Chondrocyte (in vitro differentiated cells): ENCODE results near the gene MACROD2. TPM values are rescaled to one million over a fixed set of nuclear protein-coding genes. Genes with fewer than 3 reads are reported as not detected.

Experiments
- DNase-seq: peaks from one replicate; pipeline ENCODE4 v3.0.0; 2021; ENCODE audit warnings: mixed read lengths, low spot score
- H3K27ac Mint-ChIP-seq: one replicate; pipeline ENCODE4 v1.8.0; 2021; ENCODE audit warnings: mild to moderate bottlenecking, moderate library complexity, mixed read lengths; ENCODE audit not compliant: unreplicated experiment
- H3K27me3 Mint-ChIP-seq: 2 replicates; pipeline ENCODE4 v1.8.0; 2021; ENCODE audit warnings: low read depth, mixed read lengths
- H3K36me3 Mint-ChIP-seq: 2 replicates; pipeline ENCODE4 v1.8.0; 2021; ENCODE audit warnings: low read depth, mixed read lengths
- H3K4me1 Mint-ChIP-seq: 2 replicates; pipeline ENCODE4 v1.8.0; 2021; ENCODE audit warnings: low read depth, mild to moderate bottlenecking, mixed read lengths
- H3K4me3 Mint-ChIP-seq: one replicate; pipeline ENCODE4 v1.8.0; 2021; ENCODE audit warnings: mild to moderate bottlenecking, moderate library complexity, mixed read lengths; ENCODE audit not compliant: unreplicated experiment
- H3K9me3 Mint-ChIP-seq: 2 replicates; pipeline ENCODE4 v1.8.0; 2021; ENCODE audit warnings: low read depth, mixed read lengths
- total RNA-seq: library from RNA; stranded (reverse); gene quantifications from 3 replicates; pipeline ENCODE4 v1.2.1, GENCODE V29; 2021
- TF ChIP-seq, protein P1 (sequence below): fragments of 200-600 bp; sonication (generic); IDR thresholded peaks from 2 replicates; pipeline ENCODE4 v1.5.0; 2021; ENCODE audit warnings: antibody characterized with exemption, mild to moderate bottlenecking, moderate library complexity

Gene MACROD2
- total RNA-seq, 1 donor from 2014 or later = 3.2 TPM

DNA sequence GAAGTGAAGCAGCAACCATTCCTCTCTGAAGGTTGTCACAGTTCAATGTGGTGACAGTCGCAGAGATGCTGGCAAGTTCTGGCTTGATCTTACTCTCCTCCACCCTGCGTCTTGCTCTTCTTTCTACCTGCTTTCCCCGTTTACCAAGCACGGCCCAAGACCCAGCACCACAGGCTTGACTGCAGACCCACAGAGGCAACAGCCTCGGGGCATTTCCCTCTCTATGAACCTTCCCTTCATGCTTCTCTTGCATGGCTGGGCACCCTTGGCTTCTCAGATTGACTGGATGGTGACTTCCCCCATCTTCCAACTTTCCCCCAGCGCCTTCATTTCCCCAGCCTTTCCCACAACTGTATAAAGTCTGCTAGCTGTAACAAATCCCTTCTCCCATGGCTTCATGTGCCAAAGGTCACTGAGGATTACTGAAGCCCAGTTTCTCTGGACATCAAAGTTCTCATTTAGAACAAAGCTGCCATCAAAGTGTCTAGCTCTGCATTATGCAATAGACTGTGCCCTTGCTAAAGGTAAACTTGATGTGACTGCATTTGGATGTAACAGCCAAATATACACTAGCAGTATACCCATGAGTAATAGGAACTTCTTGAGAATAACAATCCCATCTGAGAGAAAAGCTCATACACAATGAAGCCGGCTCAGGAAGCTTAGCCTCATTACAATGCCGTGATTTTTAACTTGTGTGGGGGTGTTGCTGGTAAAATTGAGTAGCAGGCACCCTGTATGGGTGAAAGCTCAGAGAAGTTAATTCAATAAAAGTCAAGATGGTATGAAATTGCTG lies 1065.1 kb downstream of the MACROD2 start:
- DNase-seq = no peak
- no peak overlapping the region for H3K4me3 Mint-ChIP-seq
- H3K9me3 Mint-ChIP-seq = no peaks in the 10 kb centered on the region
- TF ChIP-seq, protein P1, sequence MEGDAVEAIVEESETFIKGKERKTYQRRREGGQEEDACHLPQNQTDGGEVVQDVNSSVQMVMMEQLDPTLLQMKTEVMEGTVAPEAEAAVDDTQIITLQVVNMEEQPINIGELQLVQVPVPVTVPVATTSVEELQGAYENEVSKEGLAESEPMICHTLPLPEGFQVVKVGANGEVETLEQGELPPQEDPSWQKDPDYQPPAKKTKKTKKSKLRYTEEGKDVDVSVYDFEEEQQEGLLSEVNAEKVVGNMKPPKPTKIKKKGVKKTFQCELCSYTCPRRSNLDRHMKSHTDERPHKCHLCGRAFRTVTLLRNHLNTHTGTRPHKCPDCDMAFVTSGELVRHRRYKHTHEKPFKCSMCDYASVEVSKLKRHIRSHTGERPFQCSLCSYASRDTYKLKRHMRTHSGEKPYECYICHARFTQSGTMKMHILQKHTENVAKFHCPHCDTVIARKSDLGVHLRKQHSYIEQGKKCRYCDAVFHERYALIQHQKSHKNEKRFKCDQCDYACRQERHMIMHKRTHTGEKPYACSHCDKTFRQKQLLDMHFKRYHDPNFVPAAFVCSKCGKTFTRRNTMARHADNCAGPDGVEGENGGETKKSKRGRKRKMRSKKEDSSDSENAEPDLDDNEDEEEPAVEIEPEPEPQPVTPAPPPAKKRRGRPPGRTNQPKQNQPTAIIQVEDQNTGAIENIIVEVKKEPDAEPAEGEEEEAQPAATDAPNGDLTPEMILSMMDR = no peak
- H3K36me3 Mint-ChIP-seq = no peaks in the 10 kb centered on the region
- no peak overlapping the region for H3K27ac Mint-ChIP-seq
- peaks cover 3% of the 10 kb centered on the region for H3K4me1 Mint-ChIP-seq
- H3K27me3 Mint-ChIP-seq = no peaks in the 10 kb centered on the region

GRCh38 chr20:15061061-15061430 lies 1065.7 kb downstream of the MACROD2 start:
- Mint-ChIP-seq H3K27ac (no peak overlapping the region), H3K27me3 (no peaks in the 10 kb centered on the region), H3K9me3 (no peaks in the 10 kb centered on the region), H3K36me3 (no peaks in the 10 kb centered on the region), H3K4me3 (no peak overlapping the region), H3K4me1 (peaks cover 3% of the 10 kb centered on the region)
- no peak for DNase-seq
- TF ChIP-seq, protein P1 = no peak

DNA sequence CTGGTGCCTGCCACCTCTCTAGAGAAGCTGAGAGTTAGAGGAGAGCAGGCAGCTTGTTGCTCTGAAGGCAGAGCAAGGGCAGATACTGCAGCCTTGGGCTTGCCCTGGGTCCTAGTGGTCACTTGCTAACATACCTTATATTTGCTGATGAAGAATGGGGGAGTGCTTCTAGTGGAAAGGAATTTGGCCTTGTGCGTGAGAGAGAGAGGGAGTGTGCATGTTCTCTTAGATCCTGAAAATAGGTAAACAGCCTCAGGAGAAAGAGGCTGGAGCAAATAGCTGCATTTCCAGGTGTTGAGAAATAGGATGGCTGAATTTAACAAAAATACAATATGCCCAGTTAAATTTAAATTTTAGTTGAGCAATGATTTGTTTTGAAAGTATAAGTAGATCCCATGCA lies 1066.6 kb downstream of the MACROD2 start:
- H3K27ac Mint-ChIP-seq = no peak overlapping the region
- no peak overlapping the region for H3K4me3 Mint-ChIP-seq
- H3K27me3 Mint-ChIP-seq = no peaks in the 10 kb centered on the region
- H3K4me1 Mint-ChIP-seq = peaks cover 3% of the 10 kb centered on the region
- H3K9me3 Mint-ChIP-seq = no peaks in the 10 kb centered on the region
- DNase-seq = no peak
- TF ChIP-seq, protein P1 = no peak
- H3K36me3 Mint-ChIP-seq = no peaks in the 10 kb centered on the region

- Mint-ChIP-seq H3K27me3 (no peaks in the 10 kb centered on the region), H3K4me1 (peaks cover 3% of the 10 kb centered on the region), H3K4me3 (no peak overlapping the region), H3K9me3 (no peaks in the 10 kb centered on the region), H3K27ac (no peak overlapping the region), H3K36me3 (no peaks in the 10 kb centered on the region)
- no peak for DNase-seq
- TF ChIP-seq, protein P1 = no peak
Observed at GRCh38 chr20:15063081-15063480, 1067.8 kb downstream of the MACROD2 start.

GRCh38 chr20:15064741-15065140 lies 1069.4 kb downstream of the MACROD2 start:
- TF ChIP-seq, protein P1 = no peak
- Mint-ChIP-seq H3K27ac (no peak overlapping the region), H3K4me1 (peaks cover 3% of the 10 kb centered on the region), H3K9me3 (peaks cover 2% of the 10 kb centered on the region), H3K27me3 (no peaks in the 10 kb centered on the region), H3K36me3 (no peaks in the 10 kb centered on the region), H3K4me3 (no peak overlapping the region)
- no peak for DNase-seq
